ENCODE measurements around the gene SLC6A4.

GRCh38 chr17:30222721-30223175 lies 12.7 kb downstream of the SLC6A4 start:
- TF ChIP-seq CTCF (IDR thresholded peaks at IDR 0.05) (no peak), POLR2A (IDR thresholded peaks at IDR 0.05) (no peak), POLR2AphosphoS5 (IDR thresholded peaks at IDR 0.05) (no peak), EP300 (IDR thresholded peaks at IDR 0.05) (no peak)

Measured in stomach (tissue), 4 donors.